ENCODE measurements around the gene FAM81A.

FAM81A gene

DNA sequence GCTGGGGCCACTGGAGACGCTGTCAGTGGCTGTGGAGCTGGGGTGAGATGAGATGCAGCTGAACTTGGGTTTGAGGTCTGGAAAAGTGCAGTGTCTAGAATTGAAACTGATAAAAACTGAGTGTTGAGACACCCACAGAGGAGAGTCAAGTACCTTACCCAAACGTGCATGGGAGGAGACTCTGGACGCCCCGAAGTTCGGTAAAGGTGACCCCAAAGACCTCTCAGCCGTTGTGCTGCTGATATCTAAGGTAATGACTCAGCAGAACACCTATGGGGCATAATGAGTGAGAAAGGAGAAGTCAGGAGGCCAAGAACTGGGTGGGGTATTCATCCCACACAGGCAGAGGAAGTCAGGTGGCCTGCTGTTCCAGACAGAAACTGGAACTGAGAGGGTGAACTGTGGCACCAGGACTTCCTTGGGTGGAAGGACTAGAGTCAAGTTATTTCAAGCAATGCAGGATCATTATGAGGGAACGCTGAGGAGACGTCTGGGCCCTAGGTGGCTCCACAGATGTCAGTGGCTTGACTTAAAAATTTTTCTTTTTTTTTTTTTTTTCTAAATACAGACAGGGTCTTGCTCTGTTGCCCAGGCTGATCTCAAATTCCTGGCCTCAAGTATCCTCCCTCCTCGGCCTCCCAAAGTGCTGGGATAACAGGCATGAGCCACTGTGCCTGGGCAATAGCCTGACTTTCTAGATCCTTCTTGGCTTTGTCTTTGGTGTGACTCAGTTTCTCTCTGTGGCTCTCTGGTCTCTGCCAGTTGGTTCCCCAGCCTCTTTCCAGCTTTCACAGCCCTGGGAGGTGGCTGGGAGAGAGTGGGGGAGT, 105.9 kb downstream of the FAM81A start:
- no peak for ATAC-seq (replicated peaks)
- Mint-ChIP-seq H3K36me3 (ENCODE audit: insufficient read depth) (no peaks in the 10 kb centered on the region), H3K4me3 (no peak overlapping the region), H3K27me3 (peaks cover 36 to 55% of the 10 kb centered on the region in 2 donors), H3K4me1 (ENCODE audit: low read depth in 2 of 2) (peaks cover 0 to 6% of the 10 kb centered on the region in 2 donors), H3K27ac (peak overlapping the region in 1 of 2 donors; percentile 33), H3K9me3 (no peaks in the 10 kb centered on the region)
- no peak for DNase-seq

DNA sequence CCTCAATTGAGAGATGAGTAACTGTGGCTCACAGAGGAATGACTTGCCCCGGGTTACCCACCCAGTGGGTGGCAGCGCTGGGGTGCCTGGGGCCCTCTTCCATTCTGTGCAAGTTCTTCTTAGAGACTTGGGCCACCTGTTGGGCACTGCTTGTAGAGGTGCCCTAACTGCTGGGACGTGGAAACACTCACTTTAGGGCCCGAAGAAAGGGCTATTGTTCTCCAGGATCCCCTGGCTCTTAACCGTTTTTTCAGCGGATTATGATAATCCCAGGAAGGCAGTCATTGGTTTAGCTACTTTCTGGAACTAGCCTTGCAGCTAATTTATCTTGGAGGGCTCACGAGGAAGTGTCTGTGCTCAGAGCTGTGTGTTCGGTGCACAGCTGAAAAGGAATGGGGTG, 107.6 kb downstream of the FAM81A start:
- ATAC-seq (replicated peaks), result no peak
- DNase-seq, result no peak

DNA sequence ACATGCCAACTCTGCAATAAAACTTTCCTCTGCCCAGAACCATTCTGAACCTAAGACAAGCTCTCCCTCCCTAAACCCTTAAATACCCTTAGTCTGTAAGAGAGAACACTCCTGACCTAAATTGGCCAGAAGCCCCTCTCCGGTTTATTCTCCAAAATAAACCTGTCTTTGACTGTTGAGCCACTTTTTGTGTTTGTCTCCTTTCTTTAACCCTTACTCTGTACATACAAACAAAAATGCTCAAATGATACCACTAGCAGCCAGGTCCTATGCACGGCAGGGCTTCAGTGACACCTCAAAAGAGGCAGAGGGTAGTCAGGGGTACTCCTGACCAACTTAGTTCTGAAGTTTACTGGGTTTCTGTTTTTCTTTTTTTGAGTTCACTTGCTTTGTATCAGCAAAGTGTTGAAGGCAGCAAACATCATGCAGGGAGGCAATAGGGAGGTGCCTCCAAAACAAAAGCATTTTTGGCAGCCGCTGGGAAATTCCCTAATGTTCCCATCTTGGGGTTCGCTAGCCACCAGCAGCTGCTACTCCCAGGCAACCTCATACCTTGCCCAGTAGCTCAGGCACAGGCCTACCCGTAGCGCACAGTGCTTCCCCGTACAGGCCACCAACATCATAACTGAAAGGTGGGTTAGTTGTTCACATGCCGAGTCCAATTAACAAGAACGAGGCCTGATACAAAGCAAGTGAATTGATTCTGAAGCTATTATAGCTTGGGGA, 110.7 kb downstream of the FAM81A start:
- ATAC-seq (replicated peaks) (no peak), DNase-seq (no peak)
- no peaks in the 10 kb centered on the region for H3K36me3 Mint-ChIP-seq (ENCODE audit: insufficient read depth)
- no peaks in the 10 kb centered on the region for H3K9me3 Mint-ChIP-seq
- no peak overlapping the region for H3K4me3 Mint-ChIP-seq
- peaks cover 32 to 61% of the 10 kb centered on the region in 2 donors for H3K27me3 Mint-ChIP-seq
- peaks cover 0 to 3% of the 10 kb centered on the region in 2 donors for H3K4me1 Mint-ChIP-seq (ENCODE audit: low read depth in 2 of 2)
- no peak overlapping the region for H3K27ac Mint-ChIP-seq

More for the DNA sequence above, 107.6 kb downstream of the FAM81A start:
- Mint-ChIP-seq H3K4me1 (ENCODE audit: low read depth in 2 of 2) (peaks cover 0 to 6% of the 10 kb centered on the region in 2 donors), H3K27me3 (peaks cover 40 to 64% of the 10 kb centered on the region in 2 donors), H3K36me3 (ENCODE audit: insufficient read depth) (no peaks in the 10 kb centered on the region), H3K9me3 (no peaks in the 10 kb centered on the region), H3K4me3 (no peak overlapping the region), H3K27ac (no peak overlapping the region)

DNA sequence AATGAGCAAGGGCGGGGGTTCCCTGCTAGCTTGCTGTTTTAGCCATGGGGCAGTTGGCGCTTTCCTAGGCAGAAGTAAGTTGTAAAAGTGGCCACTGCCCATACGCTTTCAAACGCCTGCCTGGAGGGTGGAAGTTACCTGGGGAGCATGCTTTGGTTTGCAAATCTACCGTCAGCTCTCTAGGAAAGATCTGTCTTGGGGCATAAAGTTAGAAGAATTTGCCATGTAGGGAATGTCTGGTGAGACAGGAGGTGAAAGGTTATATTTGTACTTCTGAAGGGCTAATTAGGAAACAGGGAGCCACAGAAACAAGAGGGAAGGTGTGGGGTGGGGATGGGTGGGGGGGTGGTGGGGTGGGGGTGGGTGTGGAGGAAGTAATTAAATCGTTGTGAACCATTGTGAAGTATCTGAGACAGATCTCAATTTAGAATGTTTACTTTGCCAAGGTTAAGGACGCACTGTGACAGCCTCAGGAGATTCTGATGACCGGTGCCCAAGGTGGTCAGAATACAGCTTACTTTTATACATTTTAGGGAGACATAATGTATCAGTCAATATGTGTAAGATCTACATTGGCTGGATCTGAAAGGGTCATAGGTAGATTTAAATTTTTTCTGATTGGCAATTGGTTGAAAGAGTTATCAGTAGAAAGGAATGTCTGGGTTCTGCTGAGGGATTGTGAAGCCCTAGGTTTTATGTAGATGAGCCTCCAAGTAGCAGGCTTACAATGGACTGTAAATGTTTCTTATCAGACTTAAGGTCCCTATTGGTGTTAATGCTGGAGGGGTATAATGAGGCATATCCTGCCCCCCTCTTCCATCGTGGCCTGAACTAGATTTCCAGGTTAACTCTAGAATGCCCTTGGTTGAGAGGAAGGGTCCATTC, 111.6 kb downstream of the FAM81A start:
- Mint-ChIP-seq H3K4me1 (ENCODE audit: low read depth in 2 of 2) (no peaks in the 10 kb centered on the region), H3K36me3 (ENCODE audit: insufficient read depth) (no peaks in the 10 kb centered on the region), H3K9me3 (no peaks in the 10 kb centered on the region), H3K27me3 (peaks cover 31 to 58% of the 10 kb centered on the region in 2 donors), H3K4me3 (no peak overlapping the region), H3K27ac (no peak overlapping the region)
- ATAC-seq (replicated peaks), result no peak
- no peak for DNase-seq

DNA sequence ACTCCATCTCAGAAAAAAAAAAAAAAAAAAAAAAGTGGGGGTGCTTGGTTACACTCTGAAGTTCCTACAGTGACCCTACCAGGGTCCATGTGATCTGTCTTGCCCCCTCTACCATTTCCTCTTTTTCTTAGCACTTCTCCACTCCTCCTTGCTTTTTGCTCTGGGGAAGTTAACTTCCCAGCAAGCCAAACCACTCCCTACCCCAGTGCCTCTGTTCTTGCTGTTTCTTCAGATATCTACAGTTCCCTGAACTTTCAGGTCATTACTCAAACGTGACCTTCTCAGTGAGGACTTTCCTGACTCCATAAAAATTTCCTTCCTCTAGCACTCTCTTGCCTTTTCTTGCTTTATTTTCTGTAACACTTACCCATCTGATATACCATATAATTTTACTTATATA, 112.5 kb downstream of the FAM81A start:
- ATAC-seq (replicated peaks), result no peak
- Mint-ChIP-seq H3K36me3 (ENCODE audit: insufficient read depth) (no peaks in the 10 kb centered on the region), H3K27ac (no peak overlapping the region), H3K27me3 (peaks cover 41 to 63% of the 10 kb centered on the region in 2 donors), H3K4me1 (ENCODE audit: low read depth in 2 of 2) (no peaks in the 10 kb centered on the region), H3K9me3 (no peaks in the 10 kb centered on the region), H3K4me3 (no peak overlapping the region)
- no peak for DNase-seq

DNA sequence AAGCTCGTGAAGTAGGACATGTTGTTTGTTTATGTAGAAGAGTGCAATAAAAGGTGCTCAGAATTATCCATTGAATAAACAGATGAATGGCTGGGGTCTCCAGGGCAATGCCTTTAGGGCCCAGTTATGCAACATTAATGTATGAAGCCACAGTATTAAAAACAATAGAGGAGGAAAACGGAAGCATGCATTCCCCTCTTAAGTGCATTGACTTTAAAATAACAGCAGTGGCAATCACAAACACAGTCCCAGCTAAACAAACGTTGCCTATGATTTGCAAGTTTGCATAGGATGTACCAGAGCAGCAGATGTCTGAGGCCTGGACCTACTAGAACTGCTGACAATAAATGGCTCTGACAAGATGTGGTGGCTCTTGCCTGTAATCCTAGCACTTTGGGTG, 113.0 kb downstream of the FAM81A start:
- ATAC-seq (replicated peaks), result no peak
- H3K27me3 Mint-ChIP-seq, result peaks cover 43 to 63% of the 10 kb centered on the region in 2 donors

DNA sequence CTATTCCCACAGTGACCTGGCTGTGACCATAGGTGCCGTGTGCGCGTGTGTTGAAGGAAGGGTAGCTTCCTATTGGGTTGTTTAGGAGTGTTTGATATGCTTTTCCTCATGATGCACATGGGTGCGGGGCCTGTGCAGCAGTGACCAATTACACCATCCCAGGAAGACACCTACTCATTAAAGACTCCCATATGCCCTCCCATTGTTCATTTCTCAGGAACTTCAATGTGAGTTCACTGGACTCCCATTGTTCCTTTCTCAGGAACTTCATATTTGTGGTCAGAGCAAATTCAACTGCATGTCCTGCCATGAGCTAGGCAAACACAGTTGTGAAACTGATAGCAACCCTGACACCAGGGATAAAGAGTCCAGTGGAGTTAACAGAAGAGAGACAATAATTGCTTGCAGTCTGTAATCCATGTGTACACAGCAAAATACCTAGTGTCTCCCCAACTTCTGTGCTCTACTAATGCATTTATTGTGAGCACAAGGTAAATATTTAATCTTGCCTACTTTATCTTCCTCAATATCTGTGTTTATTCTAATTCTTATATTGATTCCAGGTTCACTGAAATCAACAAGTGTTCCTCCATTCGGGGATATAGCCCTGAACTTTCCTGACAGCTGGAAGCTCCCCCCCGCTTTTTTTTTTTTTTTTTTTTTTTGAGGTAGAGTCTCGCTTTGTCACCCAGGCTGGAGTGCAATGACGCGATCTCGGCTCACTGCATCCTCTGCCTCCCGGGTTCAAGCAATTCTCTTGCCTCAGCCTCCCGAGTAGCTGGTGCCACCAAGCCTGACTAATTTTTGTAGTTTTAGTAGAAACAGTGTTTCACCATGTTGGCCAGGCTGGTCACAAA, 116.1 kb downstream of the FAM81A start:
- Mint-ChIP-seq H3K4me3 (no peak overlapping the region), H3K9me3 (no peaks in the 10 kb centered on the region), H3K27ac (no peak overlapping the region), H3K27me3 (peaks cover 23 to 46% of the 10 kb centered on the region in 2 donors), H3K4me1 (ENCODE audit: low read depth in 2 of 2) (peaks cover 0 to 3% of the 10 kb centered on the region in 2 donors), H3K36me3 (ENCODE audit: insufficient read depth) (no peaks in the 10 kb centered on the region)
- ATAC-seq (replicated peaks) (no peak), DNase-seq (no peak)

More for the DNA sequence above, 113.0 kb downstream of the FAM81A start:
- no peak for DNase-seq
- no peak overlapping the region for H3K27ac Mint-ChIP-seq
- H3K4me3 Mint-ChIP-seq, result no peak overlapping the region
- no peaks in the 10 kb centered on the region for H3K9me3 Mint-ChIP-seq
- no peaks in the 10 kb centered on the region for H3K36me3 Mint-ChIP-seq (ENCODE audit: insufficient read depth)
- H3K4me1 Mint-ChIP-seq (ENCODE audit: low read depth in 2 of 2), result no peaks in the 10 kb centered on the region

DNA sequence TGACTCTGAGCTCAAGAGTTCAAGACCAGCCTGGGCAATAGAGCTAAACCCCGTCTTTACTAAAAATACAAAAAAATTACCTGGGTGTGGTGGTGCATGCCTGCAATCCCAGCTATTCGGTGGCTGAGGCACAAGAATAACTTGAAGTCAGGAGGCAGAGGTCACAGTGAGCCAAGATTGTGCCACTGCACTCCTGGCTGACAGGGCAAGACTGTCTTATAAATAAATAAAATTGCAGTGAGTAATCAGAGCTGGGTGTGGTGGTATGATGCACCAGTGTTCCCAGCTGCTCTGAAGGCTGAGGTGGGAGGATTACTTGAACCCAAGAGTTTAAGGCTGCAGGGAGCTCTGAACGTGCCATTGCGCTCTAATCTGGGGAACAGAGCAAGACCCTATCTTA, 117.7 kb downstream of the FAM81A start:
- no peaks in the 10 kb centered on the region for H3K9me3 Mint-ChIP-seq
- no peak overlapping the region for H3K4me3 Mint-ChIP-seq
- DNase-seq, result no peak
- no peak for ATAC-seq (replicated peaks)
- H3K36me3 Mint-ChIP-seq (ENCODE audit: insufficient read depth), result no peaks in the 10 kb centered on the region
- peaks cover 21 to 39% of the 10 kb centered on the region in 2 donors for H3K27me3 Mint-ChIP-seq
- peaks cover 0 to 4% of the 10 kb centered on the region in 2 donors for H3K4me1 Mint-ChIP-seq (ENCODE audit: low read depth in 2 of 2)
- no peak overlapping the region for H3K27ac Mint-ChIP-seq

DNA sequence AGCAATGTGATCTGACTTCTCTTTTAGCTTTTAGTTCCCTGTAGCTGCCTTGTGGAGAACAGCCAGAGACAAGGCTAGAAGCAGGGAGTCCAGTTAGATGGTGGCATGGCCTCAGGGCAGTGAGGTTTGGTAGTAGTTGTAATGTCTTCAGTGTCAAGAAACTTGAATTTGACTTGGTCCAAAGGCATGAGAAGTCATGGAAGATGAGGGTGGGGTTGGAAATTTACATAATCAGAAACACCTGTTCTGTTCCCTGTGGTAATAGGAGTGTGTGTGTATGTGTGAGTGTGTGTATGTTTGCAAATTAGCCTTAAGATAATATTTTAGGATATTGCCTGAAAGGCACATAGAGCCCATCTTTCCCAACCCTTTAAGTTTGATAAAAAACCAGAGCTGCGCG, 118.4 kb downstream of the FAM81A start:
- Mint-ChIP-seq H3K36me3 (ENCODE audit: insufficient read depth) (no peaks in the 10 kb centered on the region), H3K27ac (no peak overlapping the region), H3K4me1 (ENCODE audit: low read depth in 2 of 2) (peaks cover 0 to 4% of the 10 kb centered on the region in 2 donors), H3K9me3 (no peaks in the 10 kb centered on the region), H3K4me3 (no peak overlapping the region), H3K27me3 (peaks cover 21 to 39% of the 10 kb centered on the region in 2 donors)
- no peak for DNase-seq
- ATAC-seq (replicated peaks), result no peak

DNA sequence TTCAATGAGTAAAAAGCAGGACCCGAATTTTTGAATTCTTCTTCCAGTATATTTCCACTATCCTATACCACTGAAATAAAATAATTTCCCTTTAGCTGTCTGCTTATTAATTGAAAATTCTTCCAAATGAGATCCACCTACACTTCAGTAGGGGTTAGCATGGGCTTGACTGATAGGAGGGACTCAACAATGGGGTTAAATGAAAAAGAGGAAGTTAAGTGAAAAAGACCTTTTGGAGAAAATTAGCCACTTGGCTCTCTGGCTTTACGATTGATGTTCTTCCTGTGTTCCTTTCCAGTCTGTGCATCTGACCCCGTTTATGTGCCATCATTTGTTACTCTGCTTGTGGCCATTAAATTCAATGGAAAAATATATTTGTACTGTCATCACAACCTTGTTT, 119.6 kb downstream of the FAM81A start:
- no peaks in the 10 kb centered on the region for H3K9me3 Mint-ChIP-seq
- H3K27ac Mint-ChIP-seq, result no peak overlapping the region
- no peaks in the 10 kb centered on the region for H3K36me3 Mint-ChIP-seq (ENCODE audit: insufficient read depth)
- H3K27me3 Mint-ChIP-seq, result peaks cover 21 to 39% of the 10 kb centered on the region in 2 donors
- H3K4me3 Mint-ChIP-seq, result no peak overlapping the region
- DNase-seq, result no peak
- peaks cover 0 to 4% of the 10 kb centered on the region in 2 donors for H3K4me1 Mint-ChIP-seq (ENCODE audit: low read depth in 2 of 2)
- ATAC-seq (replicated peaks), result no peak

DNA sequence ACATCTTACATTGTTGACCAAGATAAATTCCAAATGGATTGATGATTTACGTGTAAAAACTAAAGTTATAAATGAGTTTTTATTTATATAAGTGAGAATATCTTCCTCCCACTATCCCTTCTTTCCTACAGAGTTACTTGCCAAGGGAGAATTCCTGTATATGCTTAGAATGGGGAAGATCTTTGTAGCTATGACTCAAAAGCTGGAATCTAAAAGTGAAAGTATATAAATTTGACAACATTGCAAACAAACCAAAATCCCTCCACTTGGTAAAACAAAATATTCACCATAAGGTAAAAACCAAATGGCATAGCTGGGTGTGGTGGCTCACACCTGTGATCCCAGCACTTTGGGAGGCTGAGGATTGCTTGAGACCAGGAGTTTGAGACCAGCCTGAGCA, 120.9 kb downstream of the FAM81A start:
- no peak for ATAC-seq (replicated peaks)
- Mint-ChIP-seq H3K4me1 (ENCODE audit: low read depth in 2 of 2) (peaks cover 0 to 4% of the 10 kb centered on the region in 2 donors), H3K27me3 (peaks cover 21 to 28% of the 10 kb centered on the region in 2 donors), H3K27ac (no peak overlapping the region), H3K9me3 (no peaks in the 10 kb centered on the region), H3K36me3 (ENCODE audit: insufficient read depth) (no peaks in the 10 kb centered on the region), H3K4me3 (no peak overlapping the region)
- no peak for DNase-seq

DNA sequence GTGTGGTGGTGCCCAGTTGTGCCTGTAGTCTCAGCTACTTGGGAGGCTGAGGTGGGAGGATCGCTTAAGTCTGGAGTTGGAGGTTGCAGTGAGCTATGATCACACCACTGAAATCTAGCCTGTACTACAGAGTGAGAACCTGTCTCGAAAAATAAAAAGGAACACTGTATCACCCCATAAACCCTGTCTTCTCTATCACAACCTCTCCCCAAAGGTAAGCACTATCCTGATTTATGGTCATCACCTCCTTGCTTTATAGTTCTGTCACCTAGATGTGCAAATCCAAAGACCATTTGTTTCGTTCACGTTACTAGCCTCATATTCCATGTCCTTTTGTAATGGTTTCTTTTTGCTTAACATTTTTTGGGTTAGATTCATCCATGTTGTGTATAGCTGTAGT, 123.6 kb downstream of the FAM81A start:
- Mint-ChIP-seq H3K27ac (no peak overlapping the region), H3K36me3 (ENCODE audit: insufficient read depth) (peaks cover 2% of the 10 kb centered on the region), H3K4me1 (ENCODE audit: low read depth in 2 of 2) (peaks cover 0 to 4% of the 10 kb centered on the region in 2 donors), H3K27me3 (peaks cover 2 to 9% of the 10 kb centered on the region in 2 donors), H3K4me3 (no peak overlapping the region), H3K9me3 (no peaks in the 10 kb centered on the region)
- DNase-seq (no peak), ATAC-seq (replicated peaks) (no peak)
